IMR-90 (cell line): ENCODE measurements around the gene STK32A. TPM values are rescaled to one million over a fixed set of nuclear protein-coding genes. Genes with fewer than 3 reads are reported as not detected.

Experiments
- ATAC-seq: fragments of 200-7000 bp; cut with Tn5 transposase; 2 replicates; pipeline ENCODE4 v1.9.1; 2020; ENCODE audit warnings: low read depth, mild to moderate bottlenecking, moderate library complexity
- BruUV-seq: library from RNA; stranded (reverse); fragments of 400-500 nt; replicated peaks from 2 replicates; lab custom pipeline; 2021; lab: Mats Ljungman, UMichigan
- CTCF ChIA-PET: fragments of 300-600 bp; formaldehyde crosslinking; extraction: SDS; loops from one replicate; lab custom pipeline; 2021; ENCODE audit warnings: antibody characterized with exemption; lab: Yijun Ruan, JAX
- POLR2A ChIA-PET: fragments of 300-600 bp; sonication (Branson Sonifier 250); formaldehyde crosslinking; loops from one replicate; lab custom pipeline; 2022; ENCODE audit warnings: antibody characterized with exemption; ENCODE audit not compliant: unreplicated experiment; lab: Charles Lee
- DNase-seq: peaks from one replicate; pipeline ENCODE4 v3.0.0; 2013
- H2AFZ ChIP-seq: replicated peaks from 2 replicates; pipeline ENCODE3; 2013; ENCODE audit warnings: low read length, mild to moderate bottlenecking; ENCODE audit not compliant: poor library complexity
- H2AK5ac ChIP-seq: 2 replicates; pipeline ENCODE4 v1.6.1; 2013; ENCODE audit warnings: low read depth, low read length, inconsistent platforms
- H2AK9ac ChIP-seq: replicated peaks from 2 replicates; pipeline ENCODE3; 2013; ENCODE audit warnings: mild to moderate bottlenecking, low read depth, low read length, moderate library complexity; ENCODE audit not compliant: poor library complexity
- H2BK120ac ChIP-seq: 2 replicates; pipeline ENCODE4 v1.6.1; 2013; ENCODE audit warnings: low read depth, low read length, inconsistent platforms
- H2BK15ac ChIP-seq: 3 replicates; pipeline ENCODE4 v1.6.1; 2013; ENCODE audit warnings: low read depth, low read length, inconsistent platforms
- H2BK20ac ChIP-seq: 2 replicates; pipeline ENCODE4 v1.6.1; 2013; ENCODE audit warnings: low read depth, mild to moderate bottlenecking, inconsistent platforms, low read length, moderate library complexity
- H2BK5ac ChIP-seq: 2 replicates; pipeline ENCODE4 v1.6.1; 2013; ENCODE audit warnings: mild to moderate bottlenecking, low read depth, low read length, inconsistent platforms; ENCODE audit not compliant: poor library complexity, severe bottlenecking
- H3K14ac ChIP-seq: replicated peaks from 2 replicates; pipeline ENCODE4 v1.6.1; 2013; ENCODE audit warnings: low read depth, low read length, inconsistent platforms
- H3K18ac ChIP-seq: 2 replicates; pipeline ENCODE4 v1.6.1; 2013; ENCODE audit warnings: low read depth, low read length, control low read depth
- H3K23ac ChIP-seq: 2 replicates; pipeline ENCODE4 v1.6.1; 2013; ENCODE audit warnings: low read depth, low read length, inconsistent platforms
- H3K27ac ChIP-seq: 2 replicates; pipeline ENCODE4 v1.5.1; 2013; ENCODE audit warnings: mild to moderate bottlenecking, control low read depth, low read length; ENCODE audit not compliant: insufficient read depth
- H3K27me3 ChIP-seq: 2 replicates; pipeline ENCODE4 v1.6.1; 2013; ENCODE audit warnings: low read length; ENCODE audit not compliant: control insufficient read depth, insufficient read depth
- H3K36me3 ChIP-seq: 2 replicates; pipeline ENCODE4 v1.6.1; 2013; ENCODE audit warnings: low read length, mixed read lengths; ENCODE audit not compliant: control insufficient read depth, insufficient read depth
- H3K4ac ChIP-seq: 2 replicates; pipeline ENCODE4 v1.6.1; 2013; ENCODE audit warnings: low read depth, low read length, inconsistent platforms
- H3K4me1 ChIP-seq: 2 replicates; pipeline ENCODE4 v1.6.1; 2013; ENCODE audit warnings: low read length, mixed read lengths; ENCODE audit not compliant: control insufficient read depth, insufficient read depth
- H3K4me2 ChIP-seq: 2 replicates; pipeline ENCODE4 v1.6.1; 2013; ENCODE audit warnings: low read depth, mild to moderate bottlenecking, control low read depth, low read length, moderate library complexity
- H3K4me3 ChIP-seq: 2 replicates; pipeline ENCODE4 v1.5.1; 2013; ENCODE audit warnings: low read depth, mild to moderate bottlenecking, control low read depth, low read length, moderate library complexity; ENCODE audit not compliant: insufficient read depth
- H3K56ac ChIP-seq: 2 replicates; pipeline ENCODE4 v1.6.1; 2013; ENCODE audit warnings: low read length, inconsistent platforms; ENCODE audit not compliant: insufficient read depth; ENCODE audit errors: extremely low read depth
- H3K79me1 ChIP-seq, 2 experiments: 2 replicates each; pipeline ENCODE4 v1.6.1; 2013; ENCODE audit warnings: low read length in 2 of 2, inconsistent platforms in 1 of 2, low read depth in 1 of 2
- H3K9ac ChIP-seq: 2 replicates; pipeline ENCODE4 v1.6.1; 2013; ENCODE audit warnings: low read depth, low read length, control low read depth
- H3K9me1 ChIP-seq: 2 replicates; pipeline ENCODE4 v1.6.1; 2013; ENCODE audit warnings: low read length, inconsistent platforms; ENCODE audit not compliant: insufficient read depth
- H3K9me3 ChIP-seq: 2 replicates; pipeline ENCODE4 v1.6.1; 2013; ENCODE audit warnings: low read length; ENCODE audit not compliant: control insufficient read depth, insufficient read depth
- H4K20me1 ChIP-seq: 2 replicates; pipeline ENCODE4 v1.6.1; 2013; ENCODE audit warnings: low read length, inconsistent platforms; ENCODE audit not compliant: insufficient read depth
- H4K5ac ChIP-seq: 2 replicates; pipeline ENCODE4 v1.6.1; 2013; ENCODE audit warnings: mild to moderate bottlenecking, low read depth, low read length, control low read depth
- H4K8ac ChIP-seq, 2 experiments: 2 replicates each; pipeline ENCODE4 v1.6.1; 2013; ENCODE audit warnings: low read depth in 2 of 2, low read length in 2 of 2, control low read depth in 1 of 2, inconsistent platforms in 1 of 2
- H4K91ac ChIP-seq: 2 replicates; pipeline ENCODE4 v1.6.1; 2013; ENCODE audit warnings: low read depth, low read length, inconsistent platforms; ENCODE audit not compliant: insufficient read depth
- BHLHE40 ChIP-seq: fragments of 150-350 bp; IDR thresholded peaks from 2 replicates; pipeline ENCODE4 v1.6.1; 2016; ENCODE audit warnings: mild to moderate bottlenecking, low read depth, low read length
- MAFK ChIP-seq: IDR thresholded peaks from 2 replicates; pipeline ENCODE4 v1.6.1; 2012; ENCODE audit warnings: low read depth, low read length, improper control_type of control experiment
- RAD21 ChIP-seq: IDR thresholded peaks from 2 replicates; pipeline ENCODE4 v1.6.1; 2012; ENCODE audit warnings: low read length, improper control_type of control experiment
- RFX5 ChIP-seq: IDR thresholded peaks from 2 replicates; pipeline ENCODE4 v1.8.0; 2012; ENCODE audit warnings: low read depth, mild to moderate bottlenecking, low read length, moderate library complexity
- WGBS, 2 experiments: methylation state at CpG; one replicate each; pipeline versions ENCODE4 v1.1.5 to v1.1.7; 2013; ENCODE audit warnings: missing lambda C conversion rate in 2 of 2; ENCODE audit not compliant: insufficient read length in 1 of 2; ENCODE audit errors: extremely low coverage in 2 of 2; 5-methylcytosine and 5-hydroxymethylcytosine counted together
- dilution Hi-C: fragments of 300-500 bp; cut with HindIII; formaldehyde crosslinking; loops from one replicate; pipeline ENCODE4 v1.14.3; 2018; ENCODE audit warnings: low sequenced_read_pairs; ENCODE audit not compliant: unreplicated experiment
- in situ Hi-C: fragments of 300-500 bp; cut with MboI; formaldehyde crosslinking; loops from 3 replicates; pipeline ENCODE4 v1.14.3; 2019; ENCODE audit warnings: low sequenced_read_pairs, inconsistent platforms, mixed read lengths
- intact Hi-C: fragments of 100-400 bp; cut with micrococcal nuclease; formaldehyde crosslinking; loops from 2 replicates; pipeline ENCODE4 v1.10.0; 2022
- polyA plus RNA-seq, 3 experiments: library from polyadenylated mRNA; depleted of rRNA; stranded (reverse); fragments of >200 nt; gene quantifications; 2 replicates each; pipeline ENCODE4 v1.2.3, GENCODE V29; 2012; ENCODE audit warnings: low replicate concordance in 1 of 3
- total RNA-seq: library from RNA; depleted of rRNA; stranded (reverse); fragments of >200 nt; gene quantifications from 2 replicates; pipeline ENCODE4 v1.2.3, GENCODE V29; 2012
- TF ChIP-seq, protein P1 (sequence below): fragments of 150-350 bp; IDR thresholded peaks from 2 replicates; pipeline ENCODE4 v1.6.1; 2017; ENCODE audit warnings: mild to moderate bottlenecking, antibody characterized with exemption, low read length, low read depth
- TF ChIP-seq, protein P2 (sequence below): conservative IDR thresholded peaks from 2 replicates; pipeline ENCODE4 v1.5.1; 2012; ENCODE audit warnings: mild to moderate bottlenecking, low read depth, low read length, improper control_type of control experiment

STK32A gene
- total and polyA plus RNA-seq, 2 of the 4 experiments (the other 2 are of a cell fraction), result 0.12 to 0.18 TPM

DNA sequence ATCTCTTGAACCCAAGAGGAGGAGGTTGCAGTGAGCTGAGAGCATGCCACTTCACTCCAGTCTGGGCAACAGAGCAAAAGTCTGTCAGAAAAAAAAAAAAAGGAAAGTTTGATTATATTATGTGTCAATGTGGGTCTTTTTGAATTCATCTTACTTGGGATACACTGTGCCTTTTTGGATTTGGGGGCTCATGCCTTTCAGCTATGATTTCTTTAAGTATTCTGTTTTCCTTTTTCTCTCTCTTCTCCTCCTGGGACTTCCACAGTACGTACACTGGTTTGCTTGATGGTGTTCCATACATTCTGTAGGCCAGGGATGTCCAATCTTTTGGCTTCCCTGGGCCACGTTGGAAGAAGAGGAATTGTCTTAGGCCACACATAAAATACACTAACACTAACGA is 146.7 kb downstream of the STK32A start:
- dilution Hi-C loops, result no loop called here
- no CpG with 5 or more reads among the region's 3 CpGs for WGBS, 2 experiments
- no peak overlapping the region for H2BK15ac ChIP-seq

More for the DNA sequence above, 146.7 kb downstream of the STK32A start:
- no peak overlapping the region for H4K5ac ChIP-seq
- H3K79me1 ChIP-seq, result no peaks in the 10 kb centered on the region
- H3K4ac ChIP-seq, result no peak overlapping the region
- H4K20me1 ChIP-seq, result no peaks in the 10 kb centered on the region
- H4K8ac ChIP-seq, result no peak overlapping the region
- no peak overlapping the region for H2BK20ac ChIP-seq
- no peak overlapping the region for H3K18ac ChIP-seq
- TF ChIP-seq, protein P1, sequence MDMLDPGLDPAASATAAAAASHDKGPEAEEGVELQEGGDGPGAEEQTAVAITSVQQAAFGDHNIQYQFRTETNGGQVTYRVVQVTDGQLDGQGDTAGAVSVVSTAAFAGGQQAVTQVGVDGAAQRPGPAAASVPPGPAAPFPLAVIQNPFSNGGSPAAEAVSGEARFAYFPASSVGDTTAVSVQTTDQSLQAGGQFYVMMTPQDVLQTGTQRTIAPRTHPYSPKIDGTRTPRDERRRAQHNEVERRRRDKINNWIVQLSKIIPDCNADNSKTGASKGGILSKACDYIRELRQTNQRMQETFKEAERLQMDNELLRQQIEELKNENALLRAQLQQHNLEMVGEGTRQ, result no peak
- TF ChIP-seq MAFK, result no peak
- no peak for TF ChIP-seq BHLHE40
- no peak for TF ChIP-seq RAD21
- TF ChIP-seq, protein P2, sequence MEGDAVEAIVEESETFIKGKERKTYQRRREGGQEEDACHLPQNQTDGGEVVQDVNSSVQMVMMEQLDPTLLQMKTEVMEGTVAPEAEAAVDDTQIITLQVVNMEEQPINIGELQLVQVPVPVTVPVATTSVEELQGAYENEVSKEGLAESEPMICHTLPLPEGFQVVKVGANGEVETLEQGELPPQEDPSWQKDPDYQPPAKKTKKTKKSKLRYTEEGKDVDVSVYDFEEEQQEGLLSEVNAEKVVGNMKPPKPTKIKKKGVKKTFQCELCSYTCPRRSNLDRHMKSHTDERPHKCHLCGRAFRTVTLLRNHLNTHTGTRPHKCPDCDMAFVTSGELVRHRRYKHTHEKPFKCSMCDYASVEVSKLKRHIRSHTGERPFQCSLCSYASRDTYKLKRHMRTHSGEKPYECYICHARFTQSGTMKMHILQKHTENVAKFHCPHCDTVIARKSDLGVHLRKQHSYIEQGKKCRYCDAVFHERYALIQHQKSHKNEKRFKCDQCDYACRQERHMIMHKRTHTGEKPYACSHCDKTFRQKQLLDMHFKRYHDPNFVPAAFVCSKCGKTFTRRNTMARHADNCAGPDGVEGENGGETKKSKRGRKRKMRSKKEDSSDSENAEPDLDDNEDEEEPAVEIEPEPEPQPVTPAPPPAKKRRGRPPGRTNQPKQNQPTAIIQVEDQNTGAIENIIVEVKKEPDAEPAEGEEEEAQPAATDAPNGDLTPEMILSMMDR, result no peak
- TF ChIP-seq RFX5, result no peak
- H3K9ac ChIP-seq, result no peak overlapping the region
- BruUV-seq, result no TSS peak
- no peak overlapping the region for H3K4me2 ChIP-seq
- no peak overlapping the region for H3K27ac ChIP-seq
- H3K4me3 ChIP-seq, result no peak overlapping the region
- CTCF ChIA-PET, result interaction anchor here (0.6 to 1.4 kb wide), 2 partner anchors 12 to 173 kb away, joined by 5 read pairs; no protein-coding TSS in a partner anchor
- H3K14ac ChIP-seq, result no peak overlapping the region
- H2AK5ac ChIP-seq, result no peak overlapping the region
- no peaks in the 10 kb centered on the region for H3K9me1 ChIP-seq
- in situ Hi-C loops, result no loop called here
- no peaks in the 10 kb centered on the region; the same call in 1 of the 2 replicates for H3K27me3 ChIP-seq
- H3K56ac ChIP-seq, result no peak overlapping the region
- H2AFZ ChIP-seq, result no peak overlapping the region
- H2BK120ac ChIP-seq, result no peak overlapping the region
- H2BK5ac ChIP-seq, result no peak overlapping the region
- DNase-seq (no peak), ATAC-seq (no peak)
- H3K4me1 ChIP-seq, result no peaks in the 10 kb centered on the region; the same call in 1 of the 2 replicates
- POLR2A ChIA-PET, result no interaction called here
- intact Hi-C loops, result no loop called here
- no peak overlapping the region for H2AK9ac ChIP-seq
- H3K23ac ChIP-seq, result no peak overlapping the region
- no peak overlapping the region for H4K91ac ChIP-seq
- peaks cover 2% of the 10 kb centered on the region; the same call in 1 of the 2 replicates for H3K9me3 ChIP-seq
- H3K36me3 ChIP-seq, result no peaks in the 10 kb centered on the region
